NOMO-1 (cell line): ENCODE data around the gene PRKAR1B.
"Not testable (repeated sequence)": the region's sequence is repeated elsewhere in the genome, so short reads cannot be mapped to it uniquely, and the experiment has no call there.

Source experiments
- DNase-seq, 2 experiments: peaks; one replicate each; lab custom pipeline; 2025; ENCODE audit not compliant: unreplicated experiment in 2 of 2; lab: John Stamatoyannopoulos, UW

PRKAR1B gene

DNA sequence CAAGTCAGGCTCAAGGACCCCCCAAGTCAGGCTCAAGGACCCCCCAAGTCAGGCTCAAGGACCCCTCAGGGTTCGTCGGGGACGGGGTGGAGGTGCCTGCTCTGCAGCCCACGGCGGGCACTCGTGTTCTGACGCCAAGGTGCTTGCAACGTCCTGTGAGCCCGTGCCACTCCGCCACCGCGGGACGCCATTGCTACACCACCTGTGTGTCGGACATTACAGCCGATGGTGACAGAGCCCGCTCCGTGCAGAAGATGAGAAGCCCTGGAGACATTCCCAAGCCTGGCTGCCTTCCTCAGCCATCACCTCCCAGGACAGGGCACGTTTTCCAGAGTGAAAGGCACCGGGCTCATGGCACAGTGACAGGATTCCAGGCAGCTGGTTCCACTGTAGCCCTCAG, 98.3 kb downstream of the PRKAR1B start:
- DNase-seq, result no peak

DNA sequence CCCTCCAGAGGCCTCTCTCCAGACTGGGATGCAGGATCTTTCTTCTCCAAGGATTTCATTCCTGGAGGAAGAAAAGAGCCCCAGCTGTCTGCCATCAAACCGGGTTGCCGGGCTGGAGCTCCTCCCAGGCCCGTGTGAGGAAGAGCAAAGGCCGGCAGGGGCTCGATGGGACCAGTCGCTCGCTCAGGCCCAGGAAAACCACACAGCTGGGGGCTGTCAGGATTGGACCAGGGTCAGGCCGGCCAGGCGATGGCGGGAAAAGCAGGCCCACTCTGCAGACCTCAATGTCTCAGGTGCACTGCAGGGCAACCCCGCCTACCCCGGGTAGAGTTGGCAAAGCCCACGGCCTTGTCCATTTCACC, 98.7 kb downstream of the PRKAR1B start:
- DNase-seq, result no peak

DNA sequence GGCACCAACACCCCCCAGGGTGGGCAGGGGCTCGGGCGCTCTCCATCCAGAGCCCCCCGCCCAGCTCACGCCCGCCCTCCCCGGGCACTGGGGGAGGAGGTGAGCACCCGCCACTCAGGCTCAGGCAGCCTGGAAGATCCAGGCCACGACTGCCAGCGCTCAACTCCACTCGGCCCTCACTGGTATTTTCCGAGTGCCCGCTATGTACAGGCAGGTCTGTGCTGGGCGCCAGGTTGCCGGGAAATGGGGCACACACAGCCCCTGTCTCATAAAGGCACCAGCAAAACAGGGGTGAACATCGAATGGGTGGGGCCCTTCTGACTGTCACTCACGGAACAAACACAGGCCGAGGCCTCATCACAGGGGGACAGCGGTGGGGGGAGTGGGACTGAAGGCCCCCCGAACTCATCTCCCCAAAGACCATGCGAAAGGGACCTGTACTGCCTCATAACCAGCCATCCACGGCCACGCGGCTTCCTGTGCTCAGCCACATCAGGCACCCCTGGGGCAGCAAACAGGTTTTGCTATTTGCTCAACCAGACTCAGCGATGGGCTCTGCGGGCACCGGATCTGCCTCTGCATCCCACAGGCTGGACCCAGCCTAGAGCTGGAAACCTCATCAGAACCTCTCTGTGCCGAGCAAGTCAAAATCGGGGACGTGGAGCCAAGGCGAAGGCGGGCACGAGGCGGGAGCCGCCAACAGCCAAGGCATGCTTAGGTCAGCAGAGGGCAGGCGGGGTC, 99.2 kb downstream of the PRKAR1B start:
- no peak for DNase-seq

DNA sequence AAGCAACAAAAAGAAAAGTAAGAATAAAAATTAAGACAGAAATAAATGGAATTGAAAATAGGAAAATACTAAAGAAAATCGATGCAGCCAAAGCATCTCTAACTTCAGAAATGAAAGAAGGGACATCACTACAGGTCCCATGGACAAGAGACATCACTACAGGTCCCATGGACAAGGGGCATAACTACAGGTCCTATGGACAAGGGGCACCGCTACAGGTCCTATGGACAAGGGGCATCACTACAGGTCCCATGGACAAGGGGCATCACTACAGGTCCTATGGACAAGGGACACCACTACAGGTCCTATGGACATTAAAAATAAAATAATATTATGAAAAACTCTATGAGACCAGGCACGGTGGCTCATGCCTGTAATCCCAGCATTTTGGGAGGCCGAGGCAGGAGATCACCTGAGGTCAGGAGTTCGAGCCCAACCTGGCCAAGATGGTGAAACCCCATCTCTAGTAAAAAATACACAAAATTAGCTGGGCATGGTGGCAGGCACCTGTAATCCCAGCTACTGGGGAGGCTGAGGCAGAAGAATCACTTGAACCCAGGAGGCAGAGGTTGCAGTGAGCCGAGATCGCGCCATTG, 101.6 kb downstream of the PRKAR1B start:
- no peak for DNase-seq

DNA sequence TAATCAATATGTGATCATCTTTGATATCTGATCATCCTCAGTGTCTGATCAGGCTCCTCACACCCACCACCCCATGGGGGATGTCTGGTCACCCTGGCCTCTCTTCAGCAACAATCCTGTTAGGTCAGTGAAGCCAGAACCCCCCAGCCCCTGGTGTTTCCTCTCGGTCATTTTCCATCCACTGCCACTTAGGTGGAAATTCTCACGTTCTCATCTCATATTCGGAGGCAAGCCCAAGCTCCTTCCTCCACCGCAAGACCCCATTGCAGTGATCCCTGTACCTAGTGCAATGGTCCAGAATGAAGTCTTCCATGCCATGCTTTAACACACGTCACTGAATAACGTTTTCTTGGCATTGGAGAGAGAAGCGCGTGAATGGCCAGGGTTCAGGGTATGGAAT, 103.6 kb downstream of the PRKAR1B start:
- no peak for DNase-seq

DNA sequence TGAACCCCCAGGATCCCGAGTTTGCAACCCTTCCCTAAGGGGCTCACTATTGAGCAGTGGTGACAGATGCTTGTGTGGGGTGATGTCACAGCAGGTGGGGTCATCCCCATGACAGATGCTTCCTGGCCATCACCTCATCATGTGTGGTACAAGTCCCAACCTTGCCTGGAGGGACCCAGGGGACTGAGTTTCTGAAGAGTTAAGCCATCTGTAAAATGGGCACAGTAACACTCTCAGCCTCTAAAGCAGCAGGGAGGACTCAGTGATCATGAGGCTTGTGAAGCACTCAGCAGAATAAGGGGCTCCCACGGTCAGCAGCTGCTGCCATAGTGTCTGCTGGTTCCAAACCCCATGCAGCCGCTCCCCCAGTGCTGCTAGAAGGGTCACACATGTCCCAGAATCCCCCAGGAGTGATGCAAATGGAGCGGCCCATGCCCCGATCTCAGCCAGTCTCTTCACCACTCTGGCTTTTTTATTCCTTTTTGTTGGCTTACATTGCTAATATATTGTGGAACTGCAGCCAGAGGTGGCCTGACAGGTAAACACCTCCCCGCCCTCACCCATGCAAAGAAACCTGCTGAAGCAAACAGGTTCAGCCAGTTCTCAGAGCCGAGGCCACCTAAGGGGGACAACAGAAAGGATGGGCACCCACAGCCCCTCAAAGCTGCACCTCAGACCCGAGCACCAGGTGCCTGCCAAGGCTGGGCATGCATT, 105.4 kb downstream of the PRKAR1B start:
- DNase-seq, result no peak

DNA sequence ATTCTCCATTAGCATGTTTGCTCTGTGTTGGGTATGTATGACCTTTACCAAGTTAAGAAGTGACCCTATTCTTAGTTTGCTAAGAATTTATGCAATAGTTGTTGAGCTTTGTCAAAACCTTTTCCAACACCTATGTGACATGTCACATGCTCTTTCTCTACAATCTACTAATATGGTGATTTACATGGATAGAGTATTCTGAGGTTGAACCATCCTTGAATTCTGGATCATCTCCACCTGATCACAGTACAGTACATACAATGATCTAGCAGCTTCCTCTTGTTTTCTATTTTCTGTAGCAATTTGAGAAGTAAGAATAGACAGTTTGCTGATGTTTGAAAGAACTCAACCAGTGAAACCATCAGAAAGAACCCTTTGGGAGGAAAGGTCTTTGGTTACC, 106.2 kb downstream of the PRKAR1B start:
- DNase-seq, result no peak

DNA sequence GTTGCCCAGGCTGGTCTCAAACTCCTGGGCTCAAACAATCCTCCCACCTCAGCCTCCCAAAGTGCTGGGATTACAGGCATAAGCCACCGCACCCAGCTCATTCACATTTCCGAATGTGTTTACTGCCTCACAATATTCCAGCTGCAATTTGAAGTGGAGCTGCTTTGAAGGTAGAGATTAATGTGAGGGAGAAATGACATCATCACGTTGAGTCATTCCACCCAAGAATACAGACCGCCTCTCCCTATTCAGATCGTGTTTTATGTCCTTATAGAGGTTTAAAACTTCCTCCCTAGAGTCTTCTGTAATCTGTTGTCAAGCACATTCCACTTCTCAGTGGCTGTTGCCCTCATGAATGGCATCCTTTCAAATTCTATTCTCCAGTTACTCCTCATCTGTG, 107.0 kb downstream of the PRKAR1B start:
- no peak for DNase-seq

DNA sequence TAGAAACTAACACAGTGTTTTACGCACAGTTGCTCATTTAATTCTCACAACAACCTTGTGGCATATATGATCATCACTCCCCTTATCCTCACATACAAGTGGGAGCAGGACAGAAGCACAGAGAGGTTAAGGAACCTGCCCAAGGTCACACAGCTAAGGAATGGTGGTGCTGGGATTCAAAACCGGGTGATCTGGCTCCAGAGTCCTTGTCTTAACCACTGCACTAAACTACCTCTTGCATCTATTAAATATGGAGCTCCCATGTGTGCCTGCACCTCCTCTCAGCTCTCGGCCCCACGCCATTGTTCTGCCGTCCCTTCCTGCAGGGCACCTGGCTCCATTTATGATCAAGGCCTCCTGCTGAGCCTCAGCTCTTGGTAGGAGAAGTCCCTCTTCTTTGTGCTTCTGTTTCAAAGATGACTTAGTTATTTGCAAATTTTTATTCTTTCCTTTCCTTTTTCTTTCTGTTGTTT, 107.7 kb downstream of the PRKAR1B start:
- no peak for DNase-seq

DNA sequence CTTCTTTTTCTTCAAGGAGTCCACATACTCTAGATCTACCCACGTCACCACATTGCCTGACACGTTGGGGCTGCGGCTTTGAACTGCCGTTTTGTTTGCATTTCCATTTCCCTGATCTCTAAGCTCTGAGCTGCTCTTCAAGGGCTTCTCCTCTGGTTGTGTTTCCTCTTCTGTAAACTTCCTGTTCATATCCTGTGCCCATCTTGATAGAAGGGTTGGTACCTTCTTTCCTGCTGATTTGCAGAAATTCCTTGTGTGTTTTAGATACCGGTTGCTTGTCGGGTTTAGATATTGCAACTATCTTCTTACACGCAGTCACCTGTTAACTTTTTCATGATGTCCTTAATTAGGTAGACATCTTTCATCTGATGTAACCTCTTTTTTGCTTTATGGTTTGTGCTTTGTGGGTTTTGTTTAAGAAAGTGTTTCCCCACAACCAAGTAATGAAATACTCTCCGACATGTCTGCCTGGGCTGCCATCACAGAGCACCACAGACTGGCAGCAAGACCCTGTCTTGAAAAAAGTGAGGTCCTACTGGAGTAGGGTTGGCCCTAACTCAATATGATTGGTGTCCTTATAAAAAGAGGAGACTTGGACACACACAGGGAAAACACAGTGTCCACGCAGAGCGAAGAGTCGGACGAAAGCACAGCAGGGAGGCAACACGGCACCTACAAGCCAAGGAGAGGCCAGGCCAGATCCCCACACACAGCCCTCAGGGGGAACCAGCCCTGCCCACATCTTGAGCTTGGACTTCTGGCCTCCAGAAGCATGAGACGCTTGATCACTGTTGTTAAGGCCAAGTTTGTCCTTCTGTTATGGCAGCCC, 108.3 kb downstream of the PRKAR1B start:
- DNase-seq, result peak; percentile 81 to 92

DNA sequence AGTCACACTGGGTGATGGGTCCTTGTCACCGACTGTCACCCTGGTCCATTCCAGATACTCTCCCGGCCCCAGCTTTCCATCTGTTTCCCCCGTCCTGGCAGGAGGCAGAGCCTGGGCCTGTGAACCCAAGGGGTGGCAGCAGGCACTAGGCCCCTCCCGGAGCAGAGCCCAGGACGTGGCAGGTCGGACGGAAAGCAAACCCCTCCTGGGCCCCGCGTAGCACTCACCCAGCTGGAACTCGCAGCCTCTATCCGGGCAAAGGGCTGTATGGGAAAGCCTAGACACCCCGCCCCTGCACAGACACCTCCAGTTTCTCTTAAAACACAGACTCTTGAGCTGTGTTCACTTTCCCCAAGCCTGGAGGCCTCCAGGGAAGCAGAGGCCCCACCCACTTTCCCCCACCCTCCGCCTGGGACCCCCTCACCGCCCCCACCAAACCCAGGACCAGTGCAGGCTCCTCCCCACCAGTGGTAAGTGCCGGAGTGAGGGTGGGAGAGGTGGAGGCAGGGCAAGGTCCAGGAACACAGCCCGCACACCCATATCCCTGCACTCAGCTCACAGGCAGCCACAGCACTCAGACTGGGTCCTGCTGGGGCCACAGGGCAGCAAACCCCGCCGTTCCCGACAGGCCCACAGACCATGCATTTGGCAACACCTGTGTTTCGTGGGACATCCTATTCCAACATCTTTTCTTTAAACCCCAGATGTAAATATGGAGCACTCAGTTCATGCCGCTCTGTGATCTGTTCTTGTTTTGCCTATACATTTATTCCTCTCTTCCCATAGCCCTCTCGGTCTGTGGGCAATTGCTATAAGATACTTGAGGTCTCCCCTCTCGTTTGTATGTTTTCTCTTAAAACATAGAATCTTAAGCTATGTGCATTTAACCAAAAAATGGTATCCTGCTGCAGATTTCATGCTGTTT, 109.2 kb downstream of the PRKAR1B start:
- DNase-seq, result no peak

DNA sequence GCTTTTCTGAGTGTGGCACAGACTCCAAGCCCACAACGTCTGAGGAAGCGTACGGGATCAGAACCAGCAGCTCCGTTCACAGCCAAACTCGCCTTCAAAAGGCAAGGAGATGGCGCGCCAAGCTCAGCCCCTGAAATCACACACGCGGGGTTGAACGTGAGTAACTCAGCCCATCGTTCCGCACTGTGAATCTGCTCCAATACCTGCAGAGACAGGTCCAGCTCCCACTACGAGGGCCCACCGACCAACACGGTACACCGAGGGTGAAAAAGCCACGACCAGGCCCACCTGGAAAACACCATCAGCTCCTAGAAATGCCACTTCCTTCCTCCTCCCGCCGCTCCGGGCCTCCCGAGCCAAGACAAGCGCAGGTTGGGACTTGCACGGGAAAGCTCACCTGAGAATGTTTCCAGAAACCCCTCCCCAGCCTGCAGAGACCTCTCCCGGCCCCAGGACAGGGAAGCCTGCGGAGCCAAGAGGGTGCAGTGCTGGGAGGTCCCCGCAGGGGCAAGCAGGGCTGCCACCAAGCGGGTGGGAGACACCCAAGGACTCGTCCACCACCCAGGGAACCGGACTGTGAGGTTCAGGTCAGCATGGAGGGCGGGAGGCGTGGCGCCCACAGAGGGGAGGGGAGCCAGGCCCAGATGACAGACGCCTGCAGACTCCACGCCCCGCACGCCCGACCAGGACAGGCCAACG, 113.5 kb downstream of the PRKAR1B start:
- DNase-seq, result no peak

DNA sequence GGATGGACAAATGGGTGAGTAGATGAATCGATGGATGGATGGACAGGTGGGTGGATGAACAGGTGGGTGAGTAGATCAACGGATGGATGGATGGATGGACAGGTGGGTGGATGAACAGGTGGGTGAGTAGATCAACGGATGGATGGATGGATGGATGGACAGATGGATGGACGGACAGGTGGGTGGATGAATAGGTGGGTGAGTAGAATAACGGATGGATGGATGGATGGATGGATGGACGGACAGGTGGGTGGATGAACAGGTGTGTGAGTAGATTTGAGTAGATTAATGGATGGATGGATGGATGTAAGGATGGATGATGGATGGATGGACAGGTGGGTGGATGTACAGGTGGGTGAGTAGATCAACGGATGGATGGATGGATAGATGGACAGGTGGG, 115.2 kb downstream of the PRKAR1B start:
- not testable (repeated sequence) for DNase-seq

DNA sequence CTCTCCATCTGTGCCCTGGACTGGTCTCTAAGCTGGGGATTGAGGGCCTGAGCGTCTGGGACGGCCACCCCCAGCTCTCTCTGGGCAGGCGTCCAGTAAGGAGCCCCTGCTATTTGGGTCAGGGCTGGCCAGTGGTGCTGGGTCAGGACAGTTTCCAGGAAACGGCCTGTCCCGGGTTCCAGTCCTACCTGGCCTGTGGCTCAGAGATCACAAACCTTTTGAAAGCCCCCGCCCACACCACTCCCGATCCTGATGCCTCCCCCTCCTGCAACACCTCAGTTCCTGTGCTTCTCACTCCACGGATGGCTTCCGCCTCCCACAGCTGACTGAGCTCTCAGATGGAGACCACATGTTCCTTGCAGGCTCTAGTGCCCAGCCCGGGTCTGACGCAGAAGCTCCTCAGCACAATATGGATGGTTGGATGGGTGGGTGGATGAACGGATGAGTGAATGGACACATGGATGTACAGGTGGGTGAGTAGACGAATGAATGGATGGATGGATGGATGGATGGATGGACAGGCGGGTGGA, 115.7 kb downstream of the PRKAR1B start:
- DNase-seq, result no peak

DNA sequence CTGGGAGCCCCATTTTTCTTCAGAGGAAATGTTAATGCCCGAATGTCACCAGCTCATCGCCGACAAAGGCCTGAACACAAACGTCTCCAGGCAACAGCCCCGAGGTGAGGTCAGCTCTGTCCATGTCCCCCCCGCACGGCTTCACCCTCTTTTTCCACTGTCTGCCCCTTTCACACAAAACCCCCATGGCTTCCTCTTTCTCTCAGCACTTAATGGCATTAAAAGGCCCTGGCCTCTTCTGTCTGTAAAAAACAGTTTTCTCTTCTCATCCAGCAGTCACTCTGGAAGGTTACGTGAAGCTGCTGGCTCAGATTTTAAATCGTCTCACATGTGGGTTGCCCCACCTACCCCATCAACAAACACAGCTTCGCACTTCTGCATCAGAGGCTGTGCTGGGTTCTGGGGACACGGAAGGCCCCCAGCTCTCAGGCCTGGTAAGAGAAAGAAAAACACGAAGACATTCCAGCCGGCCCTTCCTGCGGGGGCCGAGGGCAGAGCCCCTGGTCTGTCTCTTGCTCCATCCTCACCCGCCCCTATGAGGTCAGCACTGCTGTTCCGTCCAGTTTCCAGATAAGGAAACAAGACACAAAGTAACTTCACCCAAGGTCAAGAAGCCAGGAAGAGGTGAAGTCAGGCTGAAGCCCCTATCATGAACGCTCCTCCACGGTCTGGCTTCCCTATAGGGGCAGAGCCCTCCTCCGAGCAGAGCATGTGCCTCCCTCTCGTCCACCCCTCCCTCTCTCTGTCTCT, 116.4 kb downstream of the PRKAR1B start:
- DNase-seq, result peak in 1 of 2 experiments; percentile 32

DNA sequence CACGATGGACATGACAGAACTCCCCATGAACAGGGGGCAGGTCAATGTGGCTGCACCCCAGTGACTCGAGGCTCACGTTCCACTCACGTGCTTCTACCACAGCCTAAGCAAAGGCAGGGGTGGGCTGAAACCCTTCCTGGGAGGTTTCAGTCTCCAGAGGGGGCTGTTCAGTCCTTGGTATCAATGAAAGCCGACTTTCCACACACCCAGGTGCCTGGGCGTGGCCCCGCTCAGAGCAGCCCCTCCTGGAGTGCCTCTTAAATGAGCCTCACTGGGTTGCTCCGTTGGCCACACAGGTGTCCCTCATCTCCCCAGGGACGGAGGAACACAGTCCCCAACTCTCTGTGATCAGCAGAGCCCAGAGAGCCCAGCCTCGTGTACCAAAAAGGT, 116.9 kb downstream of the PRKAR1B start:
- no peak for DNase-seq

DNA sequence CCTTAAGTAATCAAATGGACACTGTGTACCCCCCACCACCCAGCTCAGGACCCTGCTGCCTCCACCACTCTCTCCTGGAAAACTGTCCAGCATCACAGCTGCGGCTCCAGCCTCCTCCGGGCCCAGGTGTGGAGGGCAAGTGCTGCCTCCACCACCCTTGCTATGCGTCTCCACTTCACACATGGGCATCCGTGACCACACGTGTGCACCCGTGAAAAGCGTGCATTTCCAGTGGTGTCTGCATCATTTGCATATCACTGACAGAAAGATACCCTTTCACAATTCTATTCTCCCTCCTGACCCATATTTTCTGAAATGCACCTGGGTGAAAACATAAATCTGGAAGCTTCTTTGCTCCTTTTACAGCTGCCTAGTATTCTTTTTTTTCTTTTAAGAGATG, 117.7 kb downstream of the PRKAR1B start:
- no peak for DNase-seq

DNA sequence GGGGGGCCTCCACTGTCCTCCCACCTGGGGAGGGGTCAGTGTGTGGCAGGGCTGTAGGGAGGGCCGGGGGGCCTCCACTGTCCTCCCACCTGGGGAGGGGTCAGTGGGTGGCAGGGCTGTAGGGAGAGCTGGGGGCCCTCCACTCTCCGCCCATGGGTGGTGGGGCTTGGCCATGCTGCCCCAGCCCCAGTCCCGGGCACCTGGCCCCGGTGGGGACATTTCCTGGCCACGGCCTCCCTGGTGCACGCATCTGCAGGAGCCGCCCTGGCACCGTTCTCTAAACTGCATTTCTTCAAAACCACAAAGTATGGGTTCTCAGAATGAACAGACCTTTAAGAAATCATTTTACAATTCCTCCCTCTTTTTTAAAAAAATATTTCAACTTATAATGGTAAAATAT, 118.1 kb downstream of the PRKAR1B start:
- DNase-seq, result no peak

DNA sequence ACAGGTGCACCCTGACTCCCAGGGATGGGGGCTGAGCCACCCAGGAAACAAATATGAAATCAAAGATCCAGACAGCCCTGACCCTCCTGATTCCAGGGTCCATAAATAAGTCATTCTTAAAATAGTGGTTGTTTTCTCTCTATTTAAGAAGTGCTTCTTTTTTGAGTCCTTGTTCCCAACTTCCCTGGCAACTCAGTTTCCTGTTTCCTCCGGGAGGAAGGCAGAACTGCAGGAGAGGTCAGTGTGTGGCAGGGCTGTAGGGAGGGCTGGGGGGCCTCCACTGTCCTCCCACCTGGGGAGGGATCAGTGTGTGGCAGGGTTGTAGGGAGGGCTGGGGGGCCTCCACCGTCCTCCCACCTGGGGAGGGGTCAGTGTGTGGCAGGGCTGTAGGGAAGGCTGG, 118.7 kb downstream of the PRKAR1B start:
- DNase-seq, result no peak
